GM21723 (cell line): ENCODE data around the gene FXYD7.
"Not testable (repeated sequence)": the region's sequence is repeated elsewhere in the genome, so short reads cannot be mapped to it uniquely, and the experiment has no call there.

Experiments
- ATAC-seq: cut with Tn5 transposase; IDR thresholded peaks from one replicate; pipeline ENCODE4 v1.9.1; 2021; ENCODE audit warnings: mild to moderate bottlenecking, moderate library complexity; ENCODE audit not compliant: unreplicated experiment

The FXYD7 gene

GRCh38 chr19:35125749-35126623 is 17.1 kb upstream of the FXYD7 start:
- ATAC-seq, result no peak

- ATAC-seq, result no peak
These were observed 16.5 kb upstream of the FXYD7 start for GRCh38 chr19:35126624-35126959.

GRCh38 chr19:35127871-35128270 is 15.2 kb upstream of the FXYD7 start:
- ATAC-seq, result no peak

- ATAC-seq, result no peak
These were observed 14.5 kb upstream of the FXYD7 start for GRCh38 chr19:35128398-35129057.

- not testable (repeated sequence) for ATAC-seq
These were observed 13.3 kb upstream of the FXYD7 start for GRCh38 chr19:35129724-35130274.

GRCh38 chr19:35130761-35131720 is 12.0 kb upstream of the FXYD7 start:
- no peak for ATAC-seq

GRCh38 chr19:35132254-35132653 is 10.8 kb upstream of the FXYD7 start:
- ATAC-seq, result no peak

GRCh38 chr19:35133826-35134225 is 9.2 kb upstream of the FXYD7 start:
- no peak for ATAC-seq

- no peak for ATAC-seq
These were observed 8.3 kb upstream of the FXYD7 start, which contains the start of gene LGI4 for GRCh38 chr19:35134601-35135242. Gene LGI4 (minus strand): TSS chr19:35135059. CDS start chr19:35134680, 379 bp downstream.

- ATAC-seq, result no peak
These were observed 7.6 kb upstream of the FXYD7 start for GRCh38 chr19:35135389-35135909.

GRCh38 chr19:35136231-35136630 is 6.8 kb upstream of the FXYD7 start:
- ATAC-seq, result no peak

GRCh38 chr19:35136977-35137702 is 5.9 kb upstream of the FXYD7 start:
- ATAC-seq, result no peak

GRCh38 chr19:35138305-35138892 is 4.7 kb upstream of the FXYD7 start, which contains the start of gene FXYD1:
Gene FXYD1 (plus strand): TSS chr19:35138824. CDS start chr19:35140080, 1,256 bp downstream.
- no peak for ATAC-seq

GRCh38 chr19:35140207-35140961 is 2.7 kb upstream of the FXYD7 start:
- no peak for ATAC-seq

GRCh38 chr19:35140962-35141836 is 1.9 kb upstream of the FXYD7 start:
- ATAC-seq, result no peak

- ATAC-seq, result no peak
These were observed 1.0 kb upstream of the FXYD7 start for GRCh38 chr19:35141837-35142605.
